WTC11 (cell line): ENCODE results near the gene SETMAR.

ENCODE experiments used
- PREB ChIP-seq: sonication (generic); formaldehyde crosslinking; IDR thresholded peaks from 2 replicates; pipeline ENCODE4 v1.8.1; 2022; ENCODE audit warnings: mild to moderate bottlenecking, missing genetic modification reagents, moderate library complexity, borderline replicate concordance
- TF ChIP-seq, protein P1 (sequence below): fragments of 200-600 bp; IDR thresholded peaks from 2 replicates; pipeline ENCODE4 v1.8.0; 2022; ENCODE audit warnings: antibody characterized with exemption

- TF ChIP-seq, protein P1, sequence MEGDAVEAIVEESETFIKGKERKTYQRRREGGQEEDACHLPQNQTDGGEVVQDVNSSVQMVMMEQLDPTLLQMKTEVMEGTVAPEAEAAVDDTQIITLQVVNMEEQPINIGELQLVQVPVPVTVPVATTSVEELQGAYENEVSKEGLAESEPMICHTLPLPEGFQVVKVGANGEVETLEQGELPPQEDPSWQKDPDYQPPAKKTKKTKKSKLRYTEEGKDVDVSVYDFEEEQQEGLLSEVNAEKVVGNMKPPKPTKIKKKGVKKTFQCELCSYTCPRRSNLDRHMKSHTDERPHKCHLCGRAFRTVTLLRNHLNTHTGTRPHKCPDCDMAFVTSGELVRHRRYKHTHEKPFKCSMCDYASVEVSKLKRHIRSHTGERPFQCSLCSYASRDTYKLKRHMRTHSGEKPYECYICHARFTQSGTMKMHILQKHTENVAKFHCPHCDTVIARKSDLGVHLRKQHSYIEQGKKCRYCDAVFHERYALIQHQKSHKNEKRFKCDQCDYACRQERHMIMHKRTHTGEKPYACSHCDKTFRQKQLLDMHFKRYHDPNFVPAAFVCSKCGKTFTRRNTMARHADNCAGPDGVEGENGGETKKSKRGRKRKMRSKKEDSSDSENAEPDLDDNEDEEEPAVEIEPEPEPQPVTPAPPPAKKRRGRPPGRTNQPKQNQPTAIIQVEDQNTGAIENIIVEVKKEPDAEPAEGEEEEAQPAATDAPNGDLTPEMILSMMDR, result no peak
- TF ChIP-seq PREB (CRISPR knock-in tag), result no peak
Measured at GRCh38 chr3:4311496-4311895, 8.3 kb downstream of the SETMAR start.
